GM12801 (cell line): ENCODE measurements around the gene CEMIP.

Experiments
- CTCF ChIP-seq: IDR thresholded peaks from one replicate; pipeline ENCODE4 v1.5.1; 2011; ENCODE audit warnings: control low read depth; ENCODE audit not compliant: insufficient read length; ENCODE audit errors: extremely low read depth

CEMIP gene

DNA sequence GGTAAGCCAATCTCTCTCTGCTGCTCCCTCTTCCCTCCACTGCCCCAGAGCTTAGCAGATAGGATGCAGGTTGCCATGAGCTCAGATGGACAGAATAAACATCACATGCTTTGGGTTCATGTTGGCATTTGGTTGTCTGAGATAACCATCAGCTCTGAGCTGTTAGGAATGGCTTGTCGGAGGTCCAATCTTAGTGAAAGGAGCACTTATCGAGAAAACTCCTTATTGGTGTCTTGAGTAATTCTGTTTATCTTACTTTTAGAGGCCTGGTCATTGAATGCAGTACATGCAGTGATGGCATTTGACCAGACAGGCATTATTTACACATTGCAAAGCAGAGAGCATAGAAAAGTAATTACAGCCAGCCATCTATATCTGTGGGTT lies 99.7 kb downstream of the CEMIP start:
- no peak for TF ChIP-seq CTCF

GRCh38 chr15:80880086-80880485 lies 100.9 kb downstream of the CEMIP start:
- no peak for TF ChIP-seq CTCF

GRCh38 chr15:80883641-80884040 lies 104.5 kb downstream of the CEMIP start:
- no peak for TF ChIP-seq CTCF

DNA sequence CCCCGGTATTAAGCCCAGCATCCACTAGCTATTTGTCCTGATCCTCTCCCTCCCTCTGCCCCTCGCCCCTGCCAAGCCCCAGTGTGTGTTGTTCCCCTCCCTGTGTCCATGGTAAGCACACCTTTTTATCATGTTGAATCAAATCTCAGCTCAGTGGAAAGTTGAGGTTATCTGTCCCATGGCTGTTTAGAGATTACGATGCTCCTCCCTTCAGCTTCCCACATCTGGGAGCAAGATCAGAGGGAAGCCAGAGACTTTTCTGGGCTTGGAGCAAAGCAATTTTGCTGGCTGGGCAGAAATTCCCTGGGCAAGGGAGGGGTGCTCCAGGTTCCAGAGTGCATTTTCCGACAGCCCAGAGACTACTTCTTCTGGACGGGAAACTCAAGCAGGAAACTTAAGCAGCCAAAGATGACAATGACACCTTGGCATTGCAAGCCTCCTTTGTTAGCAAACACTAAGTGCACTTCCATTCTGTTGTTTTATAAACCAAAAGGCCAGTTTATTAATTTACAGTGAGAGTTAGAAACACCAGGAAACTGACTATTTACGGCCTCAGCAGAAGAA lies 105.9 kb downstream of the CEMIP start:
- no peak for TF ChIP-seq CTCF

- no peak for TF ChIP-seq CTCF
Measured at GRCh38 chr15:80887148-80887547, 108.0 kb downstream of the CEMIP start.

DNA sequence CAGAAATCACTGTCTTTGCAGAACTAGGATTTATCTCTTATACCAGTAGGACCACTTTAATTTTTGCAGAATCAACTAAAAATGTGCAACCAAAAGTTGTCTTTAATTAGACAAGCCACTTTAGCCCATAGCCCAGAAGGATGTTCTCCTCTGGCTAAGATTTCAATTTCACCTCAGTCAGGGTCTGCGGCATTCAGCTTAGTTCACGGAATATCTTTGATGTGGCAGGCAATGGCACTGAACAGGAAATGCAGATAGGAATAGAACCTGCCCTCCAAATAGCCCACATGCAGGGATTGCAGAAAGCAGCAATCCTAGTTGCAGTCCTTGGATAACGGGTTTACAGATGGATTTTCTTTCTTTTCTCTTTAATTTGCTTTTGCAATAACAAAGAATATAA lies 109.7 kb downstream of the CEMIP start:
- TF ChIP-seq CTCF, result no peak

- TF ChIP-seq CTCF, result no peak
Measured at GRCh38 chr15:80890341-80891005, 111.3 kb downstream of the CEMIP start.
